Measurements from ENCODE around the gene TP73.
A peak's percentile ranks its signal among the peaks of the same experiment; 100 is the strongest.

TP73 gene

GRCh38 chr1:3779912-3780416, 127.6 kb downstream of the TP73 start:
- POLR2A ChIA-PET: no interaction called here
- no peak for TF ChIP-seq NFRKB (IDR thresholded peaks at IDR 0.05)
- TF ChIP-seq ARNT (IDR thresholded peaks at IDR 0.05): no peak
- TF ChIP-seq FOXA1 (IDR thresholded peaks at IDR 0.05): no peak
- TF ChIP-seq, protein P1, sequence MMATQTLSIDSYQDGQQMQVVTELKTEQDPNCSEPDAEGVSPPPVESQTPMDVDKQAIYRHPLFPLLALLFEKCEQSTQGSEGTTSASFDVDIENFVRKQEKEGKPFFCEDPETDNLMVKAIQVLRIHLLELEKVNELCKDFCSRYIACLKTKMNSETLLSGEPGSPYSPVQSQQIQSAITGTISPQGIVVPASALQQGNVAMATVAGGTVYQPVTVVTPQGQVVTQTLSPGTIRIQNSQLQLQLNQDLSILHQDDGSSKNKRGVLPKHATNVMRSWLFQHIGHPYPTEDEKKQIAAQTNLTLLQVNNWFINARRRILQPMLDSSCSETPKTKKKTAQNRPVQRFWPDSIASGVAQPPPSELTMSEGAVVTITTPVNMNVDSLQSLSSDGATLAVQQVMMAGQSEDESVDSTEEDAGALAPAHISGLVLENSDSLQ (IDR thresholded peaks at IDR 0.05): no peak
- no peak for TF ChIP-seq SUZ12 (IDR thresholded peaks at IDR 0.05)
- no peak for DNase-seq (ENCODE audit: extremely low spot score)
- CTCF ChIA-PET: no interaction called here

DNA sequence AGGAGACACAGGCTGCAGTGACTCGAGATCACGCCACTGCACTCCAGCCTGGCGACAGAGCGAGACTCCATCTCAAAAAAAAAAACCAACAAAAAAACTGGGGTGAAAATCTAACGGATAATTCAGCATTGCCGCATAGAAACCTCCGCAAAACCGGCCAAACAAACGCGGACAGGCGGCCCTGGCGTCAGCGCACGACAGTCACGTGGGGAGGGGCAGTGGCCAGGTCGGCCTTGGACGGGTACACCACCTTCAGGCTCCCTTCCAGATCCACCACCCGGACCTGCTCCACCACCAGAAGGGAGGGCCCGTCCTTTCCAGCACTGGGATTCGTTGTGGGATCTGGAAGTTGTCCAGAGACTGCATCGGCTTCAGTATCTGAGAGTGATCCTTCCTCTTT, 128.6 kb downstream of the TP73 start:
- ChIA-PET CTCF (no interaction called here), POLR2A (no interaction called here)
- TF ChIP-seq TARDBP (IDR thresholded peaks at IDR 0.05) (no peak), FOXA1 (IDR thresholded peaks at IDR 0.05) (no peak), FOXK2 (IDR thresholded peaks at IDR 0.05) (no peak), FOXM1 (IDR thresholded peaks at IDR 0.05; ENCODE audit: borderline replicate concordance) (no peak), L3MBTL2 (conservative IDR thresholded peaks at IDR 0.05) (no peak), SP1 (IDR thresholded peaks at IDR 0.05) (no peak), HDGF (IDR thresholded peaks at IDR 0.05; ENCODE audit: borderline replicate concordance) (no peak), LEF1 (IDR thresholded peaks at IDR 0.05; ENCODE audit: borderline replicate concordance) (no peak), BHLHE40 (IDR thresholded peaks at IDR 0.05; ENCODE audit: borderline replicate concordance) (no peak), ZNF384 (IDR thresholded peaks at IDR 0.05) (no peak), SUZ12 (IDR thresholded peaks at IDR 0.05) (no peak), NFRKB (IDR thresholded peaks at IDR 0.05) (no peak), ELF4 (IDR thresholded peaks at IDR 0.05) (no peak), ARNT (IDR thresholded peaks at IDR 0.05) (no peak), CTBP1 (IDR thresholded peaks at IDR 0.05; ENCODE audit: borderline replicate concordance) (no peak)
- TF ChIP-seq, protein P1 (IDR thresholded peaks at IDR 0.05): no peak
- DNase-seq (ENCODE audit: extremely low spot score): no peak

DNA sequence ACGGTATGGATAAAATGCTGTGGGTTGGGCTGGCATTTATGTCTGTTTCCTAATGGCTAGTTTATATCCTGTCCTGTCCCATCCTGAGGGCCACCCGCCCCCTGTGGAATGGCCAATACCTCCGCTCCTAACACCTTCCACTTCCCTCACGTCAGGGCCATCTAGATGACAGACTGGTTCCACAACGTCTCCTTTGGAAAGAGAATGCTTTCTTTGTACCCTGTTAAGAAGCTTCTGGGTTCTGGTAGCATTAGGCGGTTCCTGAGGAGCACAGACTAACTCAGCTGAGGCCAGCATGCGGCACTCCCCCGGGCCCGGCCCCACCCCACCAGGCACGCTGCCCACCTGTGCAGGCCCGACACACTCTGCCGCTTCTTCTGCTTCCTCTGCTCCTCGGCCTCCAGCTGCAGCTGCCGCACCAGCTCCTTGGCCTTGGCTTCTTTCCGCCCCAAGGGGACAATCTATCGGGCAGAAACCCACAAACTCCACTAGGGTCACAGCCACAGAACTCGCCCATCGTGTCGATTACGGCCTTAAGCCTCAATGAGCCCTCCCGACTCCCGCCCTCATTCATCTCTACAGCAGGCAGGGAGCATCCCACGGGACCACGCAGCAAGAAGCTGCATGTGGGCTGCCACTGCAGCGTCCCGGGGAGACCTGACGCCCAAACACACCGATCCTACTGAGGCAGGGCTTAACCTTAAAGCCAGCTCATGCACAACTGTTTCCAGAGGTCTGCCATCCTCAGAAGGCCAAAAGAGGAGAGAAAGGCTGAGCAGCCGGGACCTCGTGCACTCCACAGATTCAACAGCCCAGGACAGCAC, 131.5 kb downstream of the TP73 start:
- POLR2A ChIA-PET: no interaction called here
- CTCF ChIA-PET: no interaction called here
- TF ChIP-seq NFRKB (IDR thresholded peaks at IDR 0.05): no peak
- no peak for TF ChIP-seq LEF1 (IDR thresholded peaks at IDR 0.05; ENCODE audit: borderline replicate concordance)
- TF ChIP-seq ELF4 (IDR thresholded peaks at IDR 0.05): no peak
- TF ChIP-seq TARDBP (IDR thresholded peaks at IDR 0.05): no peak
- TF ChIP-seq BHLHE40 (IDR thresholded peaks at IDR 0.05; ENCODE audit: borderline replicate concordance): no peak
- no peak for TF ChIP-seq CTBP1 (IDR thresholded peaks at IDR 0.05; ENCODE audit: borderline replicate concordance)
- TF ChIP-seq, protein P1 (IDR thresholded peaks at IDR 0.05): no peak
- no peak for TF ChIP-seq L3MBTL2 (conservative IDR thresholded peaks at IDR 0.05)
- TF ChIP-seq ZNF384 (IDR thresholded peaks at IDR 0.05): no peak
- no peak for TF ChIP-seq HDGF (IDR thresholded peaks at IDR 0.05; ENCODE audit: borderline replicate concordance)
- TF ChIP-seq FOXK2 (IDR thresholded peaks at IDR 0.05): no peak
- no peak for TF ChIP-seq FOXA1 (IDR thresholded peaks at IDR 0.05)
- no peak for DNase-seq (ENCODE audit: extremely low spot score)

DNA sequence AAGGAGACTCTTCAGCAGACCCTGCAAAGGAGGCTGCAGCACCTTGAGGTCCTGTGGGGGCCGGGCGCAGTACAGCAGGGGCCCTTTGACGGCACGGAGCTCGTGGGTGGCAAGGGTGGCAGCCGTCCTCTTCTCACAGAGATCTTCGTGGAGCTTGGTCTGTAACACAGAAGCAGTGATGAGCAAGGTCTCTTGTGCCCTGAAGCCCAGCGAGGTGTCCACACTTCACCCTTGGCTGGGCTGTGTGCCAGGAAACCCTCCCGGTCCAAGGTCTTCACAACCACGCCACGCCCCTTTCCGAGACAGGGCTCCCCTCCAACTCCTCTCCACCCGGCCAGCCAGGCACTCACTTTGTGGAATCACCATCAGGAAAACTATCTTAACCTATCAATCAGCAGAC, 132.7 kb downstream of the TP73 start:
- CTCF ChIA-PET: interaction anchor here (0.7 kb wide), 1 partner anchor 126 kb away, joined by 5 read pairs; no protein-coding TSS in a partner anchor
- TF ChIP-seq BHLHE40 (IDR thresholded peaks at IDR 0.05; ENCODE audit: borderline replicate concordance) (no peak), FOXM1 (IDR thresholded peaks at IDR 0.05; ENCODE audit: borderline replicate concordance) (no peak), FOXA1 (IDR thresholded peaks at IDR 0.05) (no peak), SUZ12 (IDR thresholded peaks at IDR 0.05) (no peak), ZNF384 (IDR thresholded peaks at IDR 0.05) (no peak)
- TF ChIP-seq, protein P1 (IDR thresholded peaks at IDR 0.05): no peak
- no peak for DNase-seq (ENCODE audit: extremely low spot score)
- POLR2A ChIA-PET: interaction anchor here (1.6 kb wide), 1 partner anchor 12 kb away, joined by 5 read pairs; the partner anchor contains the start of gene LRRC47

- ChIA-PET CTCF (interaction anchor here (0.7 kb wide), 3 partner anchors 99 to 1200 kb away, joined by 3 to 6 read pairs (median 5); no protein-coding TSS in a partner anchor), POLR2A (interaction anchor here (1.6 kb wide), 1 partner anchor 11 kb away, joined by 5 read pairs; the partner anchor contains the start of gene LRRC47)
- peak; percentile 58 for DNase-seq (ENCODE audit: extremely low spot score)
- TF ChIP-seq SP1 (IDR thresholded peaks at IDR 0.05): no peak
- TF ChIP-seq, protein P1 (IDR thresholded peaks at IDR 0.05): no peak
- TF ChIP-seq BHLHE40 (IDR thresholded peaks at IDR 0.05; ENCODE audit: borderline replicate concordance): no peak
- no peak for TF ChIP-seq FOXM1 (IDR thresholded peaks at IDR 0.05; ENCODE audit: borderline replicate concordance)
- no peak for TF ChIP-seq SUZ12 (IDR thresholded peaks at IDR 0.05)
Observed at GRCh38 chr1:3785456-3786157, 133.3 kb downstream of the TP73 start.

All from HEK293T (cell line).